Right renal cortex interstitium (tissue), 3 donors: ENCODE data around the gene GID4. TPM values are rescaled to one million over a fixed set of nuclear protein-coding genes. Genes with fewer than 3 reads are reported as not detected.
A peak's percentile ranks its signal among the peaks of the same experiment; 100 is the strongest.
"Not testable (repeated sequence)": the region's sequence is repeated elsewhere in the genome, so short reads cannot be mapped to it uniquely, and the experiment has no call there.

Experiments
- DNase-seq, 3 donors: peaks; one replicate each; pipeline ENCODE4 v3.0.0-alpha.2; 2013; ENCODE audit warnings: low read depth in 3 of 3, low spot score in 2 of 3
- polyA plus RNA-seq, 3 donors: library from polyadenylated mRNA; unstranded; fragments of 120-200 nt; gene quantifications; one replicate each; pipeline ENCODE4 v1.2.1, GENCODE V29; 2013; ENCODE audit not compliant: insufficient read length in 3 of 3

The GID4 gene
- polyA plus RNA-seq, result 10 to 100 TPM; 12.7 to 15.2 (median 13.7) TPM

GRCh38 chr17:18038861-18039534 lies at the start of gene GID4, which contains the start of gene ATPAF2:
GID4 (plus strand) TSS chr17:18039408; CDS start chr17:18039465, 57 bp downstream.
ATPAF2 (minus strand) TSS chr17:18039168; CDS start chr17:18039013, 155 bp downstream.
- DNase-seq, result peak; percentile 92 to 98 (median 98)

GRCh38 chr17:17989618-17990017 lies 49.6 kb upstream of the GID4 start:
- DNase-seq, result no peak

- no peak for DNase-seq
Observed at GRCh38 chr17:17990282-17990681, 48.9 kb upstream of the GID4 start.

- DNase-seq, result no peak
Observed at GRCh38 chr17:17993366-17993765, 45.8 kb upstream of the GID4 start.

GRCh38 chr17:17993852-17994251 lies 45.4 kb upstream of the GID4 start:
- DNase-seq, result no peak

GRCh38 chr17:17994271-17995069 lies 44.7 kb upstream of the GID4 start:
- no peak for DNase-seq

GRCh38 chr17:17995887-17996286 lies 43.3 kb upstream of the GID4 start:
- DNase-seq, result not testable (repeated sequence)

GRCh38 chr17:17998934-17999333 lies 40.3 kb upstream of the GID4 start:
- no peak for DNase-seq

- DNase-seq, result no peak
Observed at GRCh38 chr17:17999364-18000029, 39.7 kb upstream of the GID4 start.

GRCh38 chr17:18000030-18000408 lies 39.2 kb upstream of the GID4 start:
- no peak for DNase-seq

GRCh38 chr17:18002171-18002570 lies 37.0 kb upstream of the GID4 start:
- DNase-seq, result no peak

GRCh38 chr17:18004345-18004744 lies 34.9 kb upstream of the GID4 start:
- no peak for DNase-seq

GRCh38 chr17:18004884-18005305 lies 34.3 kb upstream of the GID4 start:
- peak in 1 of 3 donors; percentile 6 for DNase-seq

GRCh38 chr17:18005496-18005895 lies 33.7 kb upstream of the GID4 start:
- DNase-seq, result no peak

- no peak for DNase-seq
Observed at GRCh38 chr17:18006495-18007239, 32.5 kb upstream of the GID4 start.

- no peak for DNase-seq
Observed at GRCh38 chr17:18008496-18009268, 30.5 kb upstream of the GID4 start.

GRCh38 chr17:18009609-18010420 lies 29.4 kb upstream of the GID4 start:
- DNase-seq, result no peak

GRCh38 chr17:18011286-18011685 lies 27.9 kb upstream of the GID4 start:
- no peak for DNase-seq

- DNase-seq, result no peak
Observed at GRCh38 chr17:18014006-18014405, 25.2 kb upstream of the GID4 start.
